OCI-LY1 (cell line): ENCODE results near the gene NOTCH4.
"Not testable (repeated sequence)": the region's sequence is repeated elsewhere in the genome, so short reads cannot be mapped to it uniquely, and the experiment has no call there.

ENCODE experiments used
- H2AFZ ChIP-seq: fragments of 200-600 bp; sonication (generic), shearing (Covaris generic); 2 replicates; pipeline ENCODE4 v1.6.0; 2014; ENCODE audit warnings: antibody characterized with exemption, mild to moderate bottlenecking, low read length
- H3F3A ChIP-seq: fragments of 200-600 bp; sonication (generic), shearing (Covaris generic); 2 replicates; pipeline ENCODE4 v1.6.0; 2014; ENCODE audit warnings: mild to moderate bottlenecking, antibody characterized with exemption, low read length, moderate library complexity; ENCODE audit not compliant: insufficient read depth
- H3K27ac ChIP-seq: fragments of 200-600 bp; sonication (generic); 2 replicates; pipeline ENCODE4 v1.5.1; 2014; ENCODE audit warnings: low read length, mixed run types, mild to moderate bottlenecking, low read depth; ENCODE audit not compliant: poor library complexity, severe bottlenecking
- H3K27me3 ChIP-seq: fragments of 200-600 bp; sonication (generic); 2 replicates; pipeline ENCODE4 v1.6.0; 2014; ENCODE audit warnings: antibody characterized with exemption, mild to moderate bottlenecking, low read length, moderate library complexity; ENCODE audit not compliant: insufficient read depth
- H3K36me3 ChIP-seq: fragments of 200-600 bp; sonication (generic); 2 replicates; pipeline ENCODE4 v1.6.1; 2014; ENCODE audit warnings: mild to moderate bottlenecking, antibody characterized with exemption, low read length, moderate library complexity, mixed read lengths; ENCODE audit not compliant: insufficient read depth
- H3K4me1 ChIP-seq: fragments of 200-600 bp; sonication (generic); 2 replicates; pipeline ENCODE4 v1.5.1; 2014; ENCODE audit warnings: mild to moderate bottlenecking, low read length, moderate library complexity; ENCODE audit not compliant: insufficient read depth, severe bottlenecking
- H3K4me2 ChIP-seq: fragments of 200-600 bp; sonication (generic), shearing (Covaris generic); 2 replicates; pipeline ENCODE4 v1.6.1; 2014; ENCODE audit warnings: low read length
- H3K4me3 ChIP-seq: fragments of 200-600 bp; sonication (generic); 2 replicates; pipeline ENCODE4 v1.5.1; 2014; ENCODE audit warnings: low read length, low read depth, mild to moderate bottlenecking, mixed read lengths; ENCODE audit not compliant: poor library complexity, severe bottlenecking
- H3K79me2 ChIP-seq: fragments of 200-600 bp; shearing (Covaris generic); 2 replicates; pipeline ENCODE4 v1.6.1; 2016; ENCODE audit warnings: mixed run types, low read length, mixed read lengths; ENCODE audit not compliant: insufficient read depth
- H3K9ac ChIP-seq: fragments of 200-600 bp; sonication (generic), shearing (Covaris generic); 2 replicates; pipeline ENCODE4 v1.6.1; 2014; ENCODE audit warnings: mild to moderate bottlenecking, low read length, mixed read lengths
- H3K9me2 ChIP-seq: fragments of 200-600 bp; sonication (generic), shearing (Covaris generic); 2 replicates; pipeline ENCODE4 v1.6.1; 2014; ENCODE audit warnings: low read depth, mild to moderate bottlenecking, low read length, mixed read lengths
- H3K9me3 ChIP-seq: fragments of 200-600 bp; shearing (Covaris generic); 2 replicates; pipeline ENCODE4 v1.6.1; 2014; ENCODE audit warnings: low read length, mixed read lengths
- H4K20me1 ChIP-seq: fragments of 200-600 bp; sonication (generic), shearing (Covaris generic); 2 replicates; pipeline ENCODE4 v1.6.0; 2016; ENCODE audit warnings: mild to moderate bottlenecking, low read length; ENCODE audit not compliant: insufficient read depth
- EZH2 ChIP-seq: fragments of 200-600 bp; sonication (generic), shearing (Covaris generic); IDR thresholded peaks from 2 replicates; pipeline ENCODE4 v1.8.0; 2017; ENCODE audit warnings: borderline replicate concordance, mixed run types, mild to moderate bottlenecking, antibody characterized with exemption, low read length, moderate library complexity, mixed read lengths
- TF ChIP-seq, protein P1 (sequence below): fragments of 200-600 bp; sonication (generic), shearing (Covaris generic); IDR thresholded peaks from 2 replicates; pipeline ENCODE4 v1.5.1; 2017; ENCODE audit warnings: mild to moderate bottlenecking, antibody characterized with exemption, low read length, moderate library complexity, mixed read lengths

NOTCH4 gene

DNA sequence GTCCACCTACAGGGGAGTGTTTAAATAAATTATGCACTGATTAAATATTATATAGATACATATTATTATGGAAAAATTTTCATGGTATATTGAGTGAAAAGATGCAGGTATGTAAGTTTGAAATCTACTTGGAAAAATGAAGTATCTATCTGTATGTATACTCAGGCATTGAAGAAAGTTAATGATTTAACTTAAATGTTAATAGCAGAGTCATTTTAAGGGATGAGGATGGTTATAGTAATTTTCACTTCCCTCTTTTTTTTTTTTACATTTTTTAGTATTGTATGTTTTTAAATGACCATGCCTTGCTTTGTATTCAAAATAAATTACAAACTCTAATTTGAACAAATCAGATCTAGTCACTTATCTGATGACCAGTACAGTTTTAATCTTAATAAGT, 43.2 kb upstream of the NOTCH4 start:
- no peak overlapping the region for H2AFZ ChIP-seq
- no peaks in the 10 kb centered on the region for H3K9me2 ChIP-seq
- H3K4me3 ChIP-seq: no peak overlapping the region
- H3F3A ChIP-seq: no peaks in the 10 kb centered on the region
- H3K27ac ChIP-seq: no peak overlapping the region
- no peak overlapping the region for H3K4me2 ChIP-seq
- no peaks in the 10 kb centered on the region for H3K27me3 ChIP-seq
- no peaks in the 10 kb centered on the region for H3K36me3 ChIP-seq
- H3K9me3 ChIP-seq: no peaks in the 10 kb centered on the region
- H4K20me1 ChIP-seq: no peaks in the 10 kb centered on the region
- H3K79me2 ChIP-seq: no peaks in the 10 kb centered on the region
- H3K4me1 ChIP-seq: peaks cover 12% of the 10 kb centered on the region
- H3K9ac ChIP-seq: no peak overlapping the region
- no peak for TF ChIP-seq EZH2
- TF ChIP-seq, protein P1, sequence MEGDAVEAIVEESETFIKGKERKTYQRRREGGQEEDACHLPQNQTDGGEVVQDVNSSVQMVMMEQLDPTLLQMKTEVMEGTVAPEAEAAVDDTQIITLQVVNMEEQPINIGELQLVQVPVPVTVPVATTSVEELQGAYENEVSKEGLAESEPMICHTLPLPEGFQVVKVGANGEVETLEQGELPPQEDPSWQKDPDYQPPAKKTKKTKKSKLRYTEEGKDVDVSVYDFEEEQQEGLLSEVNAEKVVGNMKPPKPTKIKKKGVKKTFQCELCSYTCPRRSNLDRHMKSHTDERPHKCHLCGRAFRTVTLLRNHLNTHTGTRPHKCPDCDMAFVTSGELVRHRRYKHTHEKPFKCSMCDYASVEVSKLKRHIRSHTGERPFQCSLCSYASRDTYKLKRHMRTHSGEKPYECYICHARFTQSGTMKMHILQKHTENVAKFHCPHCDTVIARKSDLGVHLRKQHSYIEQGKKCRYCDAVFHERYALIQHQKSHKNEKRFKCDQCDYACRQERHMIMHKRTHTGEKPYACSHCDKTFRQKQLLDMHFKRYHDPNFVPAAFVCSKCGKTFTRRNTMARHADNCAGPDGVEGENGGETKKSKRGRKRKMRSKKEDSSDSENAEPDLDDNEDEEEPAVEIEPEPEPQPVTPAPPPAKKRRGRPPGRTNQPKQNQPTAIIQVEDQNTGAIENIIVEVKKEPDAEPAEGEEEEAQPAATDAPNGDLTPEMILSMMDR: no peak

DNA sequence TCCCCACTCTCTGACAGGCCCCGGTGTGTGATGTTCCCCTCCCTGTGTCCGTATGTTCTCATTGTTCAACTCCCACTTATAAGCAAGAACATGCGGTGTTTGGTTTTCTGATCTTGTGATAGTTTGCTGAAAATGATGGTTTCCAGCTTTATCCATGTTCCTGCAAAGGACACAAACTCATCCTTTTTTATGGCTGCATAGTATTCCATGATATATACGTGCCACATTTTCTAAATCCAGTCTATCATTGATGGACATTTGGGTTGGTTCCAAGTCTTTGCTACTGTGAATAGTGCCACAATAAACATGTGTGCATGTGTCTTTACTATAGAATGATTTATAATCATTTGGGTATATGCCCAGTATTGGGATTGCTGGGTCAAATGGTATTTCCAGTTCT, 33.4 kb upstream of the NOTCH4 start:
- not testable (repeated sequence) for H3K4me3 ChIP-seq, H3K79me2 ChIP-seq, H3K9me3 ChIP-seq, H3K9ac ChIP-seq, H3K36me3 ChIP-seq, H3K4me1 ChIP-seq, H3K27me3 ChIP-seq, H3K4me2 ChIP-seq, H2AFZ ChIP-seq, H3K9me2 ChIP-seq, H3F3A ChIP-seq, H4K20me1 ChIP-seq, H3K27ac ChIP-seq

DNA sequence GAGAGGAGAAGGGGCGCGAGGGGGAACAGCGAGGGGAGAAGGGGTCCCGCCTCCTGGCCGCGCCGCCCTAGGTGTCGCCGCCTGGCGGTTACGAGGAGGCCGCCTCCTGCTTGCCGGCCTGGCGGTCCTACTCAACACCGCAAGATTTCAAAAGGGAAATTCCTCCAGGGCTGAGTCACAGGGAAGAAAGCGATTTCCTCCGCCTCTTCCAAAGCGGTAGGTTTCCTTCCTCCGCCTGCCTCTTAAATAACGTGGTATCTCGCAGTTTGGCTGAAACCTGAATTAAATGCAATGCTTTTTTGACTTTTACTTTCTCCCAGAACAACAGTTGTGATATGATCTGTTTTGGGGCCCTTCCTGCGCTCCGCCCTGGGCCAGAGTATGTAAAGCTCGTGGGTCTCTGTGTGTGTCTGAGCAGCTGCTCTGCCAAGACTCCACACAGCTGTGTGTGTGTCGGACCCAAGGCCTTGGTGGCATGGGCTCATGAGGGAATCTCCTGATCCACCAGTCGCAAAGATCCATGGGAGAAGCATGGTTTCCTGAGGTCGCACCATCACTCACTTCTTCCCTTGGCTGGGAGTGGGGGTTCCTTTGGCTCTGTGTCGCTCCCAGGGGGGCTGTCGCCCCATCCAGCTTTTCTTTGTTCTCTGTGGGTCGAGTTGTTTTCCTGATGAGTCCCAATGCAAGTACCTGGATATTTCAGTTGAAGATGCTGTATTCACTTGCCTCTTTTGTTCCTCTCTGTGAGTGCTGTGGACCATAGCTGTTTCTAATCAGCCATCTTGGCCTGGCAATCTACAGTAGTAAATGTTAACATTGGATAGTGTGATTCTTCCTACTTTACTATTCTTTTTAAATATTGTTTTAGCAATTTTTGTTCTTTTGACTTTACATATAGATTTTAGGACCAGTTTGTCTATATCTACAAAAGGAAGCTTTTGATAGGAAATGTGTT, 31.6 kb upstream of the NOTCH4 start:
- Histone ChIP-seq H4K20me1 (no peaks in the 10 kb centered on the region), H3F3A (no peaks in the 10 kb centered on the region), H2AFZ (no peak overlapping the region), H3K4me2 (peak overlapping the region; percentile 35), H3K4me1 (peaks cover 7% of the 10 kb centered on the region), H3K36me3 (no peaks in the 10 kb centered on the region), H3K9me2 (no peaks in the 10 kb centered on the region), H3K4me3 (peak overlapping the region; percentile 44), H3K27ac (no peak overlapping the region), H3K9ac (peak overlapping the region; percentile 19; the same call in 1 of the 2 replicates), H3K79me2 (no peaks in the 10 kb centered on the region), H3K27me3 (0 out of 2 replicates have a peak, but pooled peaks cover 5% of the 10 kb centered on the region), H3K9me3 (no peaks in the 10 kb centered on the region)
- TF ChIP-seq, protein P1: peak; percentile 39; the same call in 1 of the 2 replicates
- no peak for TF ChIP-seq EZH2
